BLaER1 (cell line): ENCODE results near the gene GLRX3.
"Not testable (repeated sequence)": the region's sequence is repeated elsewhere in the genome, so short reads cannot be mapped to it uniquely, and the experiment has no call there.

ENCODE experiments used
- H3K27ac ChIP-seq: shearing (Covaris generic); formaldehyde crosslinking; 2 replicates; pipeline ENCODE4 v1.8.1; 2022
- H3K27me3 ChIP-seq: shearing (Covaris generic); formaldehyde crosslinking; 2 replicates; pipeline ENCODE4 v1.8.1; 2022
- H3K36me3 ChIP-seq: shearing (Covaris generic); formaldehyde crosslinking; 2 replicates; pipeline ENCODE4 v1.8.1; 2022
- H3K4me1 ChIP-seq: shearing (Covaris generic); formaldehyde crosslinking; 2 replicates; pipeline ENCODE4 v1.8.1; 2022
- H3K4me2 ChIP-seq: shearing (Covaris generic); formaldehyde crosslinking; 2 replicates; pipeline ENCODE4 v1.8.1; 2022
- H3K4me3 ChIP-seq: shearing (Covaris generic); formaldehyde crosslinking; 2 replicates; pipeline ENCODE4 v1.8.1; 2022
- H3K9ac ChIP-seq: shearing (Covaris generic); formaldehyde crosslinking; 2 replicates; pipeline ENCODE4 v1.8.1; 2022
- H3K9me3 ChIP-seq: shearing (Covaris generic); formaldehyde crosslinking; 2 replicates; pipeline ENCODE4 v1.8.1; 2022
- H4K20me1 ChIP-seq: shearing (Covaris generic); formaldehyde crosslinking; 2 replicates; pipeline ENCODE4 v1.8.1; 2022
- Cebpa-rat ChIP-seq: shearing (Covaris generic); IDR thresholded peaks from 2 replicates; pipeline ENCODE4 v1.8.1; 2022

GLRX3 gene

GRCh38 chr10:130193493-130194193 is 57.5 kb downstream of the GLRX3 start:
- H3K4me3 ChIP-seq = no peak overlapping the region
- no peak overlapping the region for H3K4me2 ChIP-seq
- H3K36me3 ChIP-seq = no peaks in the 10 kb centered on the region

DNA sequence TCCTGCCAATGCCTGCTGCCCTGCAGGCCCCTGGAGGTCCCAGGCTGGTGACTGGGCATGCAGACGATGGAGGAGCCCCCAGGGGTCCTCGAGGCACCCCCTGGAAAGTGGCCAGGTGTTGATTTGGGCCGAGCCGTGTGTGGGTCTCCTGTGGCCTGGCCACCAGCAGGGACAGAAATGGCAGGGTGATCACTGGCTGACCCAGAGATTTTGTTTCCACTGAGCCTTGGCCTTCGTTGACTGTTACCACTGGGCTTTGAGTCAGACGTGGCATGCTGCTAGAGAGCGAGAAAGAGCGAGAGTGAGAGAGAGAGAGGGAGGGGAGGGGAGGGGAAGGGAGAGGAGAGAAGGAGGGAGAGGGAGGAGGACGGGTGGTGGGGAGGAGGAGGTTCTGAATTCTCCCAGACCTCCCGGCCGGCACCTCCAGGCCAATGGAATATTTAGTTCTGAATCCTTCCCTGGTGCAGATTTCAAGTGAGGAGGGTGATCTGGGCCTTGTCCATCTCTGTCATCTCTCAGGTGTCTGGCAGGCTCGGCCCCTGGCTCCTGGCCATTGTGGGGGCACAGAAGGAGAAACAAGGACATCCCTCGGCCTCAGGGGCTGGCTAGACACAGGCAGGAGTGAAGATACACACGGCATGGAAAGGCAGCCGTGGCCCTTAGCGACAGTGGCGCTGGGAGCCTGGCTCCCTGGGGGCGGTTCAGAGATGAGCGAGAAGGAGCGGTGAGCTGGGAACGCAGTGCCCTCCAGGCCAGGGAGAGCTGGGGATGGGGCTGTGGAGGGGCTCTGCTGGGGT is 58.2 kb downstream of the GLRX3 start:
- Histone ChIP-seq H3K36me3 (no peaks in the 10 kb centered on the region), H3K4me1 (peaks cover 11% of the 10 kb centered on the region), H3K4me3 (no peak overlapping the region), H3K9ac (no peak overlapping the region), H4K20me1 (no peaks in the 10 kb centered on the region), H3K9me3 (no peaks in the 10 kb centered on the region), H3K4me2 (no peak overlapping the region), H3K27me3 (no peaks in the 10 kb centered on the region), H3K27ac (no peak overlapping the region)
- TF ChIP-seq Cebpa-rat = no peak

More at GRCh38 chr10:130193493-130194193, 57.5 kb downstream of the GLRX3 start:
- H3K9me3 ChIP-seq = no peaks in the 10 kb centered on the region
- no peak overlapping the region for H3K27ac ChIP-seq
- no peak overlapping the region for H3K9ac ChIP-seq
- no peaks in the 10 kb centered on the region for H4K20me1 ChIP-seq
- TF ChIP-seq Cebpa-rat = no peak
- H3K27me3 ChIP-seq = no peaks in the 10 kb centered on the region
- H3K4me1 ChIP-seq = peaks cover 11% of the 10 kb centered on the region

DNA sequence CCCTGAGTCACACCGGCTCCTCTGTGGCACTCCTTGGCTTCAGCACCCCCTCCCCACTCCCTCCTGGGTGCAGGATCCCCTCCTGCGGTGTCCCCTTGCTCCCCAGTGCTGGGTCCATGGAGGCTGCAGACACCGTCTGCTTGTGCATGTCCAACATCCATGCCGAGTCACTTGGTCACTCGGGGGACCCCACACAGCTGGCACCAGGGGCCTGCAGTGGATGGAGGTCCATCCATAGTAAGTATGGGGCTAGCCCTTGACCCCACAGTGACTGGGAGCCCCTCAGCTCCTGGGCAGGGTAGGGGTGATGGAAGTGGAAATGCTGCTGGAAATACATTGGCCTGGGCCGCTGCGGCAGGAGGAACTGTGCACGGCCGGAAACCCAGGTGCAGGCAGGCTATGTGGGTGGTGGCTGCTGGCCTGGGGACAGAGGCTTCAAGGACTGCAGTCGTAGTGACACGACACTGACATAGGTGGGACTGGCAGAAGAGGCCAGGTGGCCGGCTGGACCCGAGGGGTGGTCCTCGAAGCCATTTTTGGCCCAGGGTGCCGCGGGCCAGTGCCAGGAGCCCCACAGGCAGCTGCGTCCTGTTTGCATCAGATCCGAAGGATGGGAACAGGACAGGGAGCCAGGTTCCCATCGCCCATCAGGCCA is 58.9 kb downstream of the GLRX3 start:
- no peak overlapping the region for H3K9ac ChIP-seq

DNA sequence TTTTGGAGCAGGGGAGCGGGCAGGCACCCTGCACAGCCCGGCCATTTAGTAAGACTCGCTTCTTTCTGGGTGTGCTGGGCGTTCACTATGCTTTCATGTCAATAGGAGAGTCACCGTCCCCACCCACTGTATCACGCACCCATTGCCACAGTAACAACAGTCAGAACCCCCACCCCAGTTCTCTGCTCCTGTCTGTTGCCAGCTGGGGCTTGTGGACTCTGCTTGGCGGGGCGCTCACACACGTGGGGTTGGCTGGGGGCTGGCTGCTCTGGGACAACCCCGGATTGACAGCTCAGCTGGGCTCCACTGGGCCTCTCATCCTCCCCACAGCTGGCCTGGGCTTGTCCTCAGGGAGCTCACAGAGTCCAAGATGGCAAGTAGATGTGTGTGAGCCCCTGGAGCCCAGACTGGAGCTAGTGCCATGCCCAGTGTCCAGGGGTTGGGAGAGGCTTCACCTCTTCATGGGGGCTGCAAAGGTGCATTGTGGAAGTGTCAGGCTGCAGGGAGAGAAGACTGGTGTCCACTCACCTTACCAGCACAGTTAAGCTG is 59.6 kb downstream of the GLRX3 start:
- no peak for TF ChIP-seq Cebpa-rat
- Histone ChIP-seq H4K20me1 (no peaks in the 10 kb centered on the region), H3K27ac (no peak overlapping the region), H3K36me3 (no peaks in the 10 kb centered on the region), H3K4me3 (no peak overlapping the region), H3K9ac (no peak overlapping the region), H3K4me2 (no peak overlapping the region), H3K9me3 (no peaks in the 10 kb centered on the region), H3K27me3 (no peaks in the 10 kb centered on the region), H3K4me1 (peaks cover 6% of the 10 kb centered on the region)

More for the DNA sequence above, 58.9 kb downstream of the GLRX3 start:
- no peaks in the 10 kb centered on the region for H3K9me3 ChIP-seq
- H3K27me3 ChIP-seq = no peaks in the 10 kb centered on the region
- no peaks in the 10 kb centered on the region for H4K20me1 ChIP-seq
- H3K4me3 ChIP-seq = no peak overlapping the region
- H3K27ac ChIP-seq = no peak overlapping the region
- H3K4me2 ChIP-seq = no peak overlapping the region
- H3K36me3 ChIP-seq = no peaks in the 10 kb centered on the region
- TF ChIP-seq Cebpa-rat = no peak
- H3K4me1 ChIP-seq = peaks cover 11% of the 10 kb centered on the region

DNA sequence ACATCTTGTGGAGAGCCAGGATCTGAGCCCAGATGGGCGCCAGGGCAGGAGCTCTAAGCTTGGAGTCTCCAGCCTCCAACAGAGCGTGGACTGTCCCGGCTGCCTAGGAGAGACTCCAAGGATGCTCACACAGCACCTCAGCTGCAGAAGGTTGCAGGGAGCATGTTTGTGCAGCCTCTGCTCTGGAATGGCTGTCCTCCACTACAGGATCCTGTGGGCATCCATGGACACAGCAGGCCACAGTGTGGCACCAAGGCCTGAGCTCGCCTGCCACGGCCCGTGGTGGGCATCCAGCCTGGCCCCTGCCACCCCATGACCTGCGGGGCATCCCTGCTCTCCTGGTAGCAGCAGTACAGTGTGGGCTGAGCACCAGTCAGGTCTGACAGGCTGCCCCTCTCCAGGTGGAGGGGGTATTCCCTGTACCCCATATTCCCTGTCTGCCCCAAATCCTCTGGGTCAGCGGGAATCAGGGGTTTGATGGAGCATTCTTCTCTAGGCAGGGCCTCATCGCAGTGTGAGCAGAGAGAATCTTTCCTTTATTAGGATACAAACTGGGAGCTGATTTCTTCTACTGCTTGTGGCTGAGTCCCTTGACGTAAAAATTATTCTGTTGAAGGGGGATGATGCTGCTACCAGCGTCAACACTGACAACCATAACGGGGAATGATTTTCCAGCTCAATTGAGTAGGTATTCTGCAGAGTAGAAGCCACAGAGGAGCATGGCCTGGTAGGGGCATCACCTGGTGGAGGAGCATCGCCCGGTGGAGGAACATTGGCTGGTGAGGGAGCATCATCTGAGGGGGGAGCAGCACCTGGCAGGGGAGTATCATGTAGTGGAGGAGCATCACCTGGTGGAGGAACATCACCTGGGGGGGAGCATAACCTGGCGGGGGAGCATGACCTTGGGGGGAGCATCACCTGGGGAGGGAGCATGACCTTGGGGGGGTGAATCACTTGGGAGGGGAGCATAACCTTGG is 60.6 kb downstream of the GLRX3 start:
- Histone ChIP-seq H3K9ac (no peak overlapping the region), H4K20me1 (no peaks in the 10 kb centered on the region), H3K27ac (no peak overlapping the region), H3K9me3 (no peaks in the 10 kb centered on the region), H3K36me3 (no peaks in the 10 kb centered on the region), H3K4me2 (no peak overlapping the region), H3K27me3 (no peaks in the 10 kb centered on the region), H3K4me3 (no peak overlapping the region), H3K4me1 (0 out of 2 replicates have a peak, but pooled peaks cover 4% of the 10 kb centered on the region)
- TF ChIP-seq Cebpa-rat = no peak

GRCh38 chr10:130198651-130199050 is 62.5 kb downstream of the GLRX3 start:
- Histone ChIP-seq H3K4me2 (no peak overlapping the region), H3K9ac (no peak overlapping the region), H3K4me3 (no peak overlapping the region), H3K9me3 (no peaks in the 10 kb centered on the region), H3K27me3 (no peaks in the 10 kb centered on the region), H3K4me1 (peaks cover 8% of the 10 kb centered on the region), H3K36me3 (no peaks in the 10 kb centered on the region), H4K20me1 (no peaks in the 10 kb centered on the region), H3K27ac (no peak overlapping the region)
- no peak for TF ChIP-seq Cebpa-rat

GRCh38 chr10:130200179-130201042 is 64.2 kb downstream of the GLRX3 start:
- H3K4me1 ChIP-seq = peaks cover 8% of the 10 kb centered on the region
- no peak overlapping the region for H3K4me2 ChIP-seq
- H3K27me3 ChIP-seq = no peaks in the 10 kb centered on the region
- H3K9me3 ChIP-seq = no peaks in the 10 kb centered on the region
- no peak for TF ChIP-seq Cebpa-rat
- no peak overlapping the region for H3K4me3 ChIP-seq
- H4K20me1 ChIP-seq = no peaks in the 10 kb centered on the region
- H3K27ac ChIP-seq = no peak overlapping the region
- H3K9ac ChIP-seq = no peak overlapping the region
- no peaks in the 10 kb centered on the region for H3K36me3 ChIP-seq

DNA sequence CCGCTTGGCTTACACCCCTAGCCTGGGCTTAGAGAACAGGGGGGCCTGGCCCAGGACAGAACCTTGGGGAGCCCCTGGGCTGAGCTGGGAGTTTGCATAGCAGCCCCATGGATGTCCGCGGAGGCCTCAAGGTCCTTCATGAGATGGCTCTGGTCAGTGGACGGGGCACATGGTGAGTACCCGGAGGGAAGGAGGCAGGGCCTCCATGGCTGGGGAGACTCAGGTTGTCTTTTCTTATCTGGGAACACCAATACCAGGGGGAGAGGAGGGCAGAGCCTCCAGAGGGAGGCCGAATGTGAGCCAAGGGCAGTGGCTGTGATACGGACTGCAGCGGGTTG is 64.8 kb downstream of the GLRX3 start:
- H4K20me1 ChIP-seq = no peaks in the 10 kb centered on the region
- H3K4me1 ChIP-seq = peaks cover 8% of the 10 kb centered on the region
- H3K4me2 ChIP-seq = no peak overlapping the region
- H3K27me3 ChIP-seq = no peaks in the 10 kb centered on the region
- no peak overlapping the region for H3K9ac ChIP-seq
- no peak overlapping the region for H3K4me3 ChIP-seq
- H3K27ac ChIP-seq = no peak overlapping the region
- H3K36me3 ChIP-seq = no peaks in the 10 kb centered on the region
- TF ChIP-seq Cebpa-rat = no peak
- H3K9me3 ChIP-seq = no peaks in the 10 kb centered on the region

- H3K27me3 ChIP-seq, H4K20me1 ChIP-seq, H3K36me3 ChIP-seq: not testable (repeated sequence)
Observed at GRCh38 chr10:130202150-130202549, 66.0 kb downstream of the GLRX3 start.

More at GRCh38 chr10:130202150-130202549, 66.0 kb downstream of the GLRX3 start:
- H3K4me1 ChIP-seq, H3K4me2 ChIP-seq, H3K27ac ChIP-seq, H3K9ac ChIP-seq, H3K4me3 ChIP-seq, H3K9me3 ChIP-seq: not testable (repeated sequence)
